Measurements from ENCODE around the gene NR1I2.

NR1I2 gene

DNA sequence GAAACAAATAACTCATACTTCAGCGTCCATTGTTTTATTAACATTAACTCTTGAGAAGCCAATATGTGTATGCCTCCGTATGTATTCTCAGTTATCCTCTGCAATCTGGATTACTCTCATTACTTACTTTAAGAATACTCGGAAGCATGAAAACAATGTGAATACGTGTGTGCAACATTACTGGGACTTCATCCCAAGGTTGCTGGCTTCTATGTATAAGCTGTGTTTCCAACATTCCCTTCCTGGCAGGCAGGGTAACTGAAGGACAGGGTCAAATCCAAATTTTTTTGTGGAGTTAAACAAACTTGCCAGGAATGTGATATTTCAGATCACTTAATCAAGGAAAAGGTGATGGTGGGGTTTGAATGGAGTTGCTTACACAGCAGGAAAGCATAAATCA is 34.5 kb upstream of the NR1I2 start:
- ATAC-seq = no peak
- no peak for TF ChIP-seq OSR1 (CRISPR knock-in tag; IDR thresholded peaks at IDR 0.05)
- TF ChIP-seq, protein P1, sequence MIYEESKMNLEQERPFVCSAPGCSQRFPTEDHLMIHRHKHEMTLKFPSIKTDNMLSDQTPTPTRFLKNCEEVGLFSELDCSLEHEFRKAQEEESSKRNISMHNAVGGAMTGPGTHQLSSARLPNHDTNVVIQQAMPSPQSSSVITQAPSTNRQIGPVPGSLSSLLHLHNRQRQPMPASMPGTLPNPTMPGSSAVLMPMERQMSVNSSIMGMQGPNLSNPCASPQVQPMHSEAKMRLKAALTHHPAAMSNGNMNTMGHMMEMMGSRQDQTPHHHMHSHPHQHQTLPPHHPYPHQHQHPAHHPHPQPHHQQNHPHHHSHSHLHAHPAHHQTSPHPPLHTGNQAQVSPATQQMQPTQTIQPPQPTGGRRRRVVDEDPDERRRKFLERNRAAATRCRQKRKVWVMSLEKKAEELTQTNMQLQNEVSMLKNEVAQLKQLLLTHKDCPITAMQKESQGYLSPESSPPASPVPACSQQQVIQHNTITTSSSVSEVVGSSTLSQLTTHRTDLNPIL (CRISPR knock-in tag; IDR thresholded peaks at IDR 0.05; ENCODE audit: low read depth) = no peak
- TF ChIP-seq SNAI2 (CRISPR knock-in tag; IDR thresholded peaks at IDR 0.05) = no peak

DNA sequence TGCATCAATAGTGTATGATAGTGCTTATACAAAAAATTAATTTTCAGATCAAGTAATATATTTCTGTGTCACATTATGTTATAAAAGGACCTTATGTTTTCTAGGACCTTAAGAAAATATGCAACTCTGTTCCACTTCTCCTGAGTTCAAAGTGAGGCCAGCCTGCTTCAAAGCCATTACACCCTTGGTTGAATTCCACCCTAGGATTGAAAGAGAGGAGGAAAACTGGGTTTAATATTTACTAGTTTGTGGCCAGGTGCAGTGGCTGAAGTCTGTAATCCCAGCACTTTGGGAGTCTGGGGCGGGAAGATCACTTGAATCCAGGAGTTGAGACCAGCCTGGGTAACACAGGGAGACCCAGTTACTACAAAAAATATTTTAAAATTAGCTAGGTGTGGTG is 32.9 kb upstream of the NR1I2 start:
- TF ChIP-seq TOX (CRISPR knock-in tag; IDR thresholded peaks at IDR 0.05; ENCODE audit: borderline replicate concordance) (no peak), ISL1 (CRISPR knock-in tag; IDR thresholded peaks at IDR 0.05) (no peak), RARB (CRISPR knock-in tag; IDR thresholded peaks at IDR 0.05) (no peak), ZC3H10 (CRISPR knock-in tag; IDR thresholded peaks at IDR 0.05) (no peak), BACH2 (CRISPR knock-in tag; IDR thresholded peaks at IDR 0.05; ENCODE audit: borderline replicate concordance) (no peak), ARNTL (CRISPR knock-in tag; IDR thresholded peaks at IDR 0.05; ENCODE audit: borderline replicate concordance, low read depth) (no peak), OSR1 (CRISPR knock-in tag; IDR thresholded peaks at IDR 0.05) (no peak), ZNF8 (CRISPR knock-in tag; IDR thresholded peaks at IDR 0.05) (no peak)
- TF ChIP-seq, protein P2, sequence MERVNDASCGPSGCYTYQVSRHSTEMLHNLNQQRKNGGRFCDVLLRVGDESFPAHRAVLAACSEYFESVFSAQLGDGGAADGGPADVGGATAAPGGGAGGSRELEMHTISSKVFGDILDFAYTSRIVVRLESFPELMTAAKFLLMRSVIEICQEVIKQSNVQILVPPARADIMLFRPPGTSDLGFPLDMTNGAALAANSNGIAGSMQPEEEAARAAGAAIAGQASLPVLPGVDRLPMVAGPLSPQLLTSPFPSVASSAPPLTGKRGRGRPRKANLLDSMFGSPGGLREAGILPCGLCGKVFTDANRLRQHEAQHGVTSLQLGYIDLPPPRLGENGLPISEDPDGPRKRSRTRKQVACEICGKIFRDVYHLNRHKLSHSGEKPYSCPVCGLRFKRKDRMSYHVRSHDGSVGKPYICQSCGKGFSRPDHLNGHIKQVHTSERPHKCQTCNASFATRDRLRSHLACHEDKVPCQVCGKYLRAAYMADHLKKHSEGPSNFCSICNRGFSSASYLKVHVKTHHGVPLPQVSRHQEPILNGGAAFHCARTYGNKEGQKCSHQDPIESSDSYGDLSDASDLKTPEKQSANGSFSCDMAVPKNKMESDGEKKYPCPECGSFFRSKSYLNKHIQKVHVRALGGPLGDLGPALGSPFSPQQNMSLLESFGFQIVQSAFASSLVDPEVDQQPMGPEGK (CRISPR knock-in tag; IDR thresholded peaks at IDR 0.05; ENCODE audit: borderline replicate concordance) = no peak
- ATAC-seq = no peak

DNA sequence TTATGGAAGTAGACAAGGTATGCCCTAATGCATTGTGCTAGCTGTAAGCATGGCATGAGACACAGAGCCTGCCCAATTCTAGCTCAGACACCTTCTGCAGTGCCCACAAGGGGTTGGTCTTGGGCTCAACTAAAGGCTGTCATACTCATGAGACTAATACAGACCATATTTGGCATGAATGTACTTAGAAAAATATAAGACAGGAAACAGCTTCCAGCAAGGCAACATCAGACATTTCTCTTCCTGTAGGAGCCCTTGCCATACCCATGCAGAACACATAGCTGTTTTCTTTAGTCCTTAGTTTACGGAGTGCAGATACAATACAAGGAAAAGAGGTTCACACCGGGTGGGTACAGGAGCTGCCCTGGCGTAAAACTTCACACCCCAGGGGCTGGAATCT is 30.5 kb upstream of the NR1I2 start:
- TF ChIP-seq, protein P3, sequence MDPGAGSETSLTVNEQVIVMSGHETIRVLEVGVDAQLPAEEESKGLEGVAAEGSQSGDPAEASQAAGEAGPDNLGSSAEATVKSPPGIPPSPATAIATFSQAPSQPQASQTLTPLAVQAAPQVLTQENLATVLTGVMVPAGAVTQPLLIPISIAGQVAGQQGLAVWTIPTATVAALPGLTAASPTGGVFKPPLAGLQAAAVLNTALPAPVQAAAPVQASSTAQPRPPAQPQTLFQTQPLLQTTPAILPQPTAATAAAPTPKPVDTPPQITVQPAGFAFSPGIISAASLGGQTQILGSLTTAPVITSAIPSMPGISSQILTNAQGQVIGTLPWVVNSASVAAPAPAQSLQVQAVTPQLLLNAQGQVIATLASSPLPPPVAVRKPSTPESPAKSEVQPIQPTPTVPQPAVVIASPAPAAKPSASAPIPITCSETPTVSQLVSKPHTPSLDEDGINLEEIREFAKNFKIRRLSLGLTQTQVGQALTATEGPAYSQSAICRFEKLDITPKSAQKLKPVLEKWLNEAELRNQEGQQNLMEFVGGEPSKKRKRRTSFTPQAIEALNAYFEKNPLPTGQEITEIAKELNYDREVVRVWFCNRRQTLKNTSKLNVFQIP (CRISPR knock-in tag; IDR thresholded peaks at IDR 0.05; ENCODE audit: borderline replicate concordance, low read depth) = no peak
- TF ChIP-seq ARNTL (CRISPR knock-in tag; IDR thresholded peaks at IDR 0.05; ENCODE audit: borderline replicate concordance, low read depth) (no peak), BACH2 (CRISPR knock-in tag; IDR thresholded peaks at IDR 0.05; ENCODE audit: borderline replicate concordance) (no peak), GLIS3 (CRISPR knock-in tag; IDR thresholded peaks at IDR 0.05) (no peak), ESRRG (CRISPR knock-in tag; IDR thresholded peaks at IDR 0.05) (no peak), ZFP30 (CRISPR knock-in tag; IDR thresholded peaks at IDR 0.05) (no peak), ISL1 (CRISPR knock-in tag; IDR thresholded peaks at IDR 0.05) (no peak), ZFP3 (CRISPR knock-in tag; IDR thresholded peaks at IDR 0.05) (no peak)
- TF ChIP-seq, protein P4, sequence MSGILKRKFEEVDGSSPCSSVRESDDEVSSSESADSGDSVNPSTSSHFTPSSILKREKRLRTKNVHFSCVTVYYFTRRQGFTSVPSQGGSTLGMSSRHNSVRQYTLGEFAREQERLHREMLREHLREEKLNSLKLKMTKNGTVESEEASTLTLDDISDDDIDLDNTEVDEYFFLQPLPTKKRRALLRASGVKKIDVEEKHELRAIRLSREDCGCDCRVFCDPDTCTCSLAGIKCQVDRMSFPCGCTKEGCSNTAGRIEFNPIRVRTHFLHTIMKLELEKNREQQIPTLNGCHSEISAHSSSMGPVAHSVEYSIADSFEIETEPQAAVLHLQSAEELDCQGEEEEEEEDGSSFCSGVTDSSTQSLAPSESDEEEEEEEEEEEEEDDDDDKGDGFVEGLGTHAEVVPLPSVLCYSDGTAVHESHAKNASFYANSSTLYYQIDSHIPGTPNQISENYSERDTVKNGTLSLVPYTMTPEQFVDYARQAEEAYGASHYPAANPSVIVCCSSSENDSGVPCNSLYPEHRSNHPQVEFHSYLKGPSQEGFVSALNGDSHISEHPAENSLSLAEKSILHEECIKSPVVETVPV (CRISPR knock-in tag; IDR thresholded peaks at IDR 0.05) = no peak
- TF ChIP-seq, protein P1 (CRISPR knock-in tag; IDR thresholded peaks at IDR 0.05; ENCODE audit: low read depth) = no peak
- ATAC-seq = no peak

DNA sequence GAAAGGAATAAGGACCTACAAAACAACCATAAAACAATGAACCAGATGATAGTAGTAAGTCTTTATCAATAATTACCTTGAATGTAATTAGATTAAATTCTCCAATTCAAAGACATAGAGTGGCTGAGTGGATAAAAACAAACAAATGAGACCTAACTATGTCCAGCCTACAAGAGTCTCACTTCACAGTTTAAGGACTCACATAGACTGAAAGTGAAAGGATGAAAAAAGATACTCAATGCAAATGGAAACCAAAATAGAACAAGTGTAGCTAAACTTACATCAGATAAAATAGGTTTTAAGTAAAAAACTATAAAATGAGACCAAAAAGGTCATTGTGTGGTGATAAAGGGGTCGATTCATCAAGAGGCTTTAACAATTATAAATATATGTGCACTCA is 21.9 kb upstream of the NR1I2 start:
- TF ChIP-seq TCF4 (CRISPR knock-in tag; IDR thresholded peaks at IDR 0.05; ENCODE audit: borderline replicate concordance) (no peak), GLIS3 (CRISPR knock-in tag; IDR thresholded peaks at IDR 0.05) (no peak), ZC3H10 (CRISPR knock-in tag; IDR thresholded peaks at IDR 0.05) (no peak), PPARA (CRISPR knock-in tag; IDR thresholded peaks at IDR 0.05; ENCODE audit: borderline replicate concordance) (no peak), TOX (CRISPR knock-in tag; IDR thresholded peaks at IDR 0.05; ENCODE audit: borderline replicate concordance) (no peak), ARNTL (CRISPR knock-in tag; IDR thresholded peaks at IDR 0.05; ENCODE audit: borderline replicate concordance, low read depth) (no peak), CSDC2 (CRISPR knock-in tag; IDR thresholded peaks at IDR 0.05) (no peak), RARB (CRISPR knock-in tag; IDR thresholded peaks at IDR 0.05) (no peak), ZFP3 (CRISPR knock-in tag; IDR thresholded peaks at IDR 0.05) (no peak), SNAI2 (CRISPR knock-in tag; IDR thresholded peaks at IDR 0.05) (no peak), ESRRG (CRISPR knock-in tag; IDR thresholded peaks at IDR 0.05) (no peak), ISL1 (CRISPR knock-in tag; IDR thresholded peaks at IDR 0.05) (no peak), ZNF70 (CRISPR knock-in tag; IDR thresholded peaks at IDR 0.05) (no peak)
- TF ChIP-seq, protein P3 (CRISPR knock-in tag; IDR thresholded peaks at IDR 0.05; ENCODE audit: borderline replicate concordance, low read depth) = no peak
- ATAC-seq = no peak

All from SK-N-SH treated with all-trans-retinoic acid at 6 μM for 48 hours (cell line).